ENCODE measurements around the gene IGFBP7. TPM values are rescaled to one million over a fixed set of nuclear protein-coding genes. Genes with fewer than 3 reads are reported as not detected.

Gene IGFBP7
- total and polyA plus RNA-seq, 10 of the 15 experiments (the other 5 are each of a cell fraction or from before 2014, with no cell fraction given) = 0.69 to 1.9 (median 1.4) TPM; not detected in 5

DNA sequence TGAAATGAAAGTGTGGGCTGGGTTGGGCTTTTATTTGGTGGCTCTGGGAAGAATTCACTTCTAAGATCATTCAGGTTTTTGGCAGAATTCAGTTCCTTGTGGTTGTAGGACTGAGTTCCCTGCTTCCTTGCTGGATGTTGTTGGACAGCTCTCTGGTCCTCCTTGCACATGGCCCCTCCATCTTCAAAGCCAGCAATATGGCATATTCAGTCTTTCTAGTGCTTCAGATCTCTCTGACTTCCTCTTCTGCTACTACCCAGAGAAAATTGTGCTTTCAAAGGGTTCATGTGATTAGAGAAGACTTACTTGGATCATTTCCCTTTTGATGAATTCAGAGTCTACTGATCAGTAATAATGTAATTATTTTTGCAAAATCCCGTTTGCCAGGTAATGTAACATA, 12.8 kb upstream of the IGFBP7 start:
- Histone ChIP-seq H3K4me1 (ENCODE audit: control insufficient read depth, insufficient read depth, low read length) (no peaks in the 10 kb centered on the region), H3K9ac (ENCODE audit: control insufficient read depth, insufficient read depth, low read length) (no peak overlapping the region), H3K79me2 (ENCODE audit: control insufficient read depth, insufficient read depth, low read length) (no peaks in the 10 kb centered on the region), H3K27ac (ENCODE audit: control insufficient read depth, insufficient read depth) (no peak overlapping the region), H3K4me2 (ENCODE audit: control insufficient read depth, insufficient read depth) (no peak overlapping the region), H3K27me3 (replicated peaks in 1 of 2; ENCODE audit: control insufficient read depth in 2 of 2, insufficient read depth in 2 of 2, low read length in 1 of 2) (no peaks in the 10 kb centered on the region; a peak in 1 of 4 replicates), H3K36me3 (ENCODE audit: control insufficient read depth in 2 of 2, insufficient read depth in 2 of 2, low read length in 1 of 2) (no peaks in the 10 kb centered on the region), H2AFZ (ENCODE audit: control insufficient read depth, low read depth, low read length) (no peak overlapping the region), H3K9me3 (replicated peaks; ENCODE audit: control insufficient read depth, insufficient read depth, low read length) (no peaks in the 10 kb centered on the region; the same call in 2 of the 3 replicates), H4K20me1 (ENCODE audit: control insufficient read depth, insufficient read depth) (no peaks in the 10 kb centered on the region), H3K4me3 (no peak overlapping the region)
- no peak for ATAC-seq
- RAD21 ChIA-PET (ENCODE audit: unreplicated experiment) = no interaction called here
- POLR2A ChIA-PET = no interaction called here
- no peak for FAIRE-seq
- no TSS peak for BruUV-seq (replicated peaks)
- DNase-seq (ENCODE audit: low read depth, low spot score) = no peak
- in situ Hi-C loops (cut with MboI) (loop anchor here (10.0 kb wide), 1 partner anchor 58 kb away; no protein-coding TSS in a partner anchor), intact Hi-C loops (cut with micrococcal nuclease; ENCODE audit: unreplicated experiment) (no loop called here)
- CTCF ChIA-PET = no interaction called here
- SMC1A ChIA-PET (ENCODE audit: uncharacterized antibody, unreplicated experiment) = no interaction called here
- 0% methylated on average over 1 of the region's 1 CpG for WGBS (ENCODE audit: insufficient coverage, insufficient replicate concordance, low lambda C conversion rate, missing lambda C conversion rate)
- no peak for TF ChIP-seq PML (IDR thresholded peaks at IDR 0.05; ENCODE audit: low read length)
- TF ChIP-seq, protein P1, sequence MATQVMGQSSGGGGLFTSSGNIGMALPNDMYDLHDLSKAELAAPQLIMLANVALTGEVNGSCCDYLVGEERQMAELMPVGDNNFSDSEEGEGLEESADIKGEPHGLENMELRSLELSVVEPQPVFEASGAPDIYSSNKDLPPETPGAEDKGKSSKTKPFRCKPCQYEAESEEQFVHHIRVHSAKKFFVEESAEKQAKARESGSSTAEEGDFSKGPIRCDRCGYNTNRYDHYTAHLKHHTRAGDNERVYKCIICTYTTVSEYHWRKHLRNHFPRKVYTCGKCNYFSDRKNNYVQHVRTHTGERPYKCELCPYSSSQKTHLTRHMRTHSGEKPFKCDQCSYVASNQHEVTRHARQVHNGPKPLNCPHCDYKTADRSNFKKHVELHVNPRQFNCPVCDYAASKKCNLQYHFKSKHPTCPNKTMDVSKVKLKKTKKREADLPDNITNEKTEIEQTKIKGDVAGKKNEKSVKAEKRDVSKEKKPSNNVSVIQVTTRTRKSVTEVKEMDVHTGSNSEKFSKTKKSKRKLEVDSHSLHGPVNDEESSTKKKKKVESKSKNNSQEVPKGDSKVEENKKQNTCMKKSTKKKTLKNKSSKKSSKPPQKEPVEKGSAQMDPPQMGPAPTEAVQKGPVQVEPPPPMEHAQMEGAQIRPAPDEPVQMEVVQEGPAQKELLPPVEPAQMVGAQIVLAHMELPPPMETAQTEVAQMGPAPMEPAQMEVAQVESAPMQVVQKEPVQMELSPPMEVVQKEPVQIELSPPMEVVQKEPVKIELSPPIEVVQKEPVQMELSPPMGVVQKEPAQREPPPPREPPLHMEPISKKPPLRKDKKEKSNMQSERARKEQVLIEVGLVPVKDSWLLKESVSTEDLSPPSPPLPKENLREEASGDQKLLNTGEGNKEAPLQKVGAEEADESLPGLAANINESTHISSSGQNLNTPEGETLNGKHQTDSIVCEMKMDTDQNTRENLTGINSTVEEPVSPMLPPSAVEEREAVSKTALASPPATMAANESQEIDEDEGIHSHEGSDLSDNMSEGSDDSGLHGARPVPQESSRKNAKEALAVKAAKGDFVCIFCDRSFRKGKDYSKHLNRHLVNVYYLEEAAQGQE (IDR thresholded peaks at IDR 0.05; ENCODE audit: low read depth, low read length) = no peak
- no peak for TF ChIP-seq SIX5 (IDR thresholded peaks at IDR 0.05; ENCODE audit: low read depth, low read length, severe bottlenecking)
- TF ChIP-seq RCOR1 (conservative IDR thresholded peaks at IDR 0.05; ENCODE audit: low read depth, low read length) = no peak
- TF ChIP-seq SP1 (IDR thresholded peaks at IDR 0.05; ENCODE audit: low read depth, low read length) = no peak
- no peak for TF ChIP-seq MEF2A (IDR thresholded peaks at IDR 0.05; ENCODE audit: insufficient read depth, low read depth, low read length)
- TF ChIP-seq SREBF1 (IDR thresholded peaks at IDR 0.05; ENCODE audit: low read length) = no peak
- no peak for TF ChIP-seq MYB (IDR thresholded peaks at IDR 0.05; ENCODE audit: borderline replicate concordance, low read depth, low read length)
- TF ChIP-seq PAX5 (IDR thresholded peaks at IDR 0.05; ENCODE audit: borderline replicate concordance, low read depth, low read length) = no peak
- TF ChIP-seq IKZF1 (conservative IDR thresholded peaks at IDR 0.05) = no peak
- TF ChIP-seq DPF2 (IDR thresholded peaks at IDR 0.05) = no peak
- no peak for TF ChIP-seq CREM (IDR thresholded peaks at IDR 0.05; ENCODE audit: low read depth)
- TF ChIP-seq TBL1XR1 (IDR thresholded peaks at IDR 0.05; ENCODE audit: low read depth, low read length) = no peak
- TF ChIP-seq SPI1 (IDR thresholded peaks at IDR 0.05; ENCODE audit: borderline replicate concordance, insufficient read depth, low read depth, low read length) = no peak

All from GM12878 (cell line).